Sigmoid colon (tissue), 7 donors: ENCODE results near the gene MCM9. TPM values are rescaled to one million over a fixed set of nuclear protein-coding genes. Genes with fewer than 3 reads are reported as not detected.

Experiments
- DNase-seq: peaks from one replicate; pipeline ENCODE4 v3.0.0-alpha.2; 2019
- H3K27ac ChIP-seq, 4 donors: fragments of 200-600 bp; sonication (generic); one replicate each; pipeline ENCODE4 v1.5.1; 2016 to 2019; ENCODE audit warnings: mild to moderate bottlenecking in 1 of 4
- H3K27me3 ChIP-seq, 3 donors: fragments of 200-600 bp; sonication (generic); one replicate each; pipeline ENCODE4 v1.5.1; 2019; ENCODE audit warnings: mild to moderate bottlenecking in 1 of 3
- H3K36me3 ChIP-seq, 4 donors: fragments of 200-600 bp; sonication (generic); one replicate each; pipeline ENCODE4 v1.5.1; 2016 to 2019
- H3K4me1 ChIP-seq, 4 donors: fragments of 200-600 bp; sonication (generic); one replicate each; pipeline ENCODE4 v1.5.1; 2017 to 2019
- H3K4me3 ChIP-seq, 4 donors: fragments of 200-600 bp; sonication (generic); one replicate each; pipeline ENCODE4 v1.5.1; 2017 to 2019; ENCODE audit warnings: mild to moderate bottlenecking in 2 of 4, moderate library complexity in 1 of 4
- H3K9me3 ChIP-seq, 4 donors: fragments of 200-600 bp in 3 of 4; sonication (generic) in 3 of 4; one replicate each; pipeline versions ENCODE4 v1.5.1 to v1.6.1; 2013 to 2019
- EP300 ChIP-seq, 4 donors: sonication (generic); formaldehyde crosslinking; IDR thresholded peaks; one replicate each; pipeline ENCODE4 v1.6.1; 2017; ENCODE audit warnings: antibody characterized with exemption in 4 of 4
- POLR2A ChIP-seq, 2 donors: fragments of 450-650 bp; IDR thresholded peaks; one replicate each; pipeline ENCODE4 v1.6.1; 2016; ENCODE audit warnings: antibody characterized with exemption in 2 of 2, mild to moderate bottlenecking in 2 of 2, moderate library complexity in 2 of 2
- POLR2AphosphoS5 ChIP-seq, 4 donors: sonication (generic); formaldehyde crosslinking; IDR thresholded peaks; one replicate each; pipeline ENCODE4 v1.6.1; 2017; ENCODE audit warnings: antibody characterized with exemption in 4 of 4
- WGBS, 2 donors: extraction: QIAGEN DNeasy Blood & Tissue Kit; methylation state at CpG; one replicate each; pipeline ENCODE4 v1.1.7; 2013; 5-methylcytosine and 5-hydroxymethylcytosine counted together
- intact Hi-C: fragments of 100-400 bp; cut with DNase I; formaldehyde crosslinking; loops from one replicate; pipeline ENCODE4 v1.15.1; 2023
- polyA plus RNA-seq, 3 donors: library from polyadenylated mRNA; stranded (reverse); fragments of 200-250 nt; gene quantifications; one replicate each; pipeline ENCODE4 v1.2.3, GENCODE V29; 2013
- total RNA-seq, 4 donors: library from RNA; depleted of rRNA; stranded (reverse); fragments of >200 nt; gene quantifications; one replicate each; pipeline ENCODE4 v1.1.0, GENCODE V29; 2016
- TF ChIP-seq, protein P1 (sequence below), 4 experiments: fragments of 450-650 bp in 3 of 4; fragments of 200-600 bp in 1 of 4; IDR thresholded peaks; one replicate each; pipeline ENCODE4 v1.5.1; 2016 to 2019; ENCODE audit warnings: antibody characterized with exemption in 4 of 4, mild to moderate bottlenecking in 3 of 4, moderate library complexity in 2 of 4
- donor health status: healthy with polysubstance abuse.
- donor health status: Bipolar disorder and iron deficiency.
- donor health status: healthy.

MCM9 gene
- total and polyA plus RNA-seq, 7 donors: 1.8 to 16.1 (median 10.2) TPM

GRCh38 chr6:118893064-118893806 lies 41.7 kb downstream of the MCM9 start:
- no peak for DNase-seq
- H3K4me3 ChIP-seq: peak overlapping the region; percentile 54 to 96 (median 70)
- H3K27ac ChIP-seq: peak overlapping the region; percentile 93 to 98 (median 96)
- H3K36me3 ChIP-seq: no peaks in the 10 kb centered on the region
- no peaks in the 10 kb centered on the region for H3K27me3 ChIP-seq
- TF ChIP-seq POLR2AphosphoS5 (IDR thresholded peaks at IDR 0.05): peak in 1 of 4 donors; percentile 17
- no peak for TF ChIP-seq EP300 (IDR thresholded peaks at IDR 0.05)
- peaks cover 0 to 38% (median 17%) of the 10 kb centered on the region in 4 donors for H3K4me1 ChIP-seq
- 0% methylated on average over 18 of the region's 18 CpGs for WGBS, 2 donors
- intact Hi-C loops: loop anchor here (5.0 to 10.0 kb wide), 3 partner anchors 241 to 1218 kb away; partner anchors contain the start of genes CEP85L, MAN1A1 and NUS1
- no peaks in the 10 kb centered on the region for H3K9me3 ChIP-seq

GRCh38 chr6:118892355-118892991 lies 42.5 kb downstream of the MCM9 start:
- peak overlapping the region; percentile 93 to 98 (median 96) for H3K27ac ChIP-seq
- peaks cover 0 to 38% (median 17%) of the 10 kb centered on the region in 4 donors for H3K4me1 ChIP-seq
- no peaks in the 10 kb centered on the region for H3K27me3 ChIP-seq
- DNase-seq: no peak
- WGBS, 2 donors: 6 to 17% methylated on average over 6 of the region's 6 CpGs
- H3K4me3 ChIP-seq: peak overlapping the region; percentile 54 to 96 (median 70)
- no peaks in the 10 kb centered on the region for H3K36me3 ChIP-seq
- TF ChIP-seq POLR2A (IDR thresholded peaks at IDR 0.05): no peak
- no peak for TF ChIP-seq POLR2AphosphoS5 (IDR thresholded peaks at IDR 0.05)
- no peak for TF ChIP-seq EP300 (IDR thresholded peaks at IDR 0.05)
- TF ChIP-seq, protein P1, sequence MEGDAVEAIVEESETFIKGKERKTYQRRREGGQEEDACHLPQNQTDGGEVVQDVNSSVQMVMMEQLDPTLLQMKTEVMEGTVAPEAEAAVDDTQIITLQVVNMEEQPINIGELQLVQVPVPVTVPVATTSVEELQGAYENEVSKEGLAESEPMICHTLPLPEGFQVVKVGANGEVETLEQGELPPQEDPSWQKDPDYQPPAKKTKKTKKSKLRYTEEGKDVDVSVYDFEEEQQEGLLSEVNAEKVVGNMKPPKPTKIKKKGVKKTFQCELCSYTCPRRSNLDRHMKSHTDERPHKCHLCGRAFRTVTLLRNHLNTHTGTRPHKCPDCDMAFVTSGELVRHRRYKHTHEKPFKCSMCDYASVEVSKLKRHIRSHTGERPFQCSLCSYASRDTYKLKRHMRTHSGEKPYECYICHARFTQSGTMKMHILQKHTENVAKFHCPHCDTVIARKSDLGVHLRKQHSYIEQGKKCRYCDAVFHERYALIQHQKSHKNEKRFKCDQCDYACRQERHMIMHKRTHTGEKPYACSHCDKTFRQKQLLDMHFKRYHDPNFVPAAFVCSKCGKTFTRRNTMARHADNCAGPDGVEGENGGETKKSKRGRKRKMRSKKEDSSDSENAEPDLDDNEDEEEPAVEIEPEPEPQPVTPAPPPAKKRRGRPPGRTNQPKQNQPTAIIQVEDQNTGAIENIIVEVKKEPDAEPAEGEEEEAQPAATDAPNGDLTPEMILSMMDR (IDR thresholded peaks at IDR 0.05): no peak
- intact Hi-C loops: loop anchor here (5.0 to 10.0 kb wide), 3 partner anchors 240 to 1218 kb away; partner anchors contain the start of genes CEP85L, MAN1A1 and NUS1
- H3K9me3 ChIP-seq: no peaks in the 10 kb centered on the region

- Histone ChIP-seq H3K9me3 (no peaks in the 10 kb centered on the region), H3K4me1 (peaks cover 0 to 29% (median 15%) of the 10 kb centered on the region in 4 donors), H3K4me3 (no peak overlapping the region), H3K36me3 (no peaks in the 10 kb centered on the region), H3K27me3 (no peaks in the 10 kb centered on the region), H3K27ac (no peak overlapping the region)
- intact Hi-C loops: loop anchor here (5.0 to 10.0 kb wide), 3 partner anchors 239 to 1216 kb away; partner anchors contain the start of genes CEP85L, MAN1A1 and NUS1
- TF ChIP-seq, protein P1 (IDR thresholded peaks at IDR 0.05): no peak
- TF ChIP-seq POLR2AphosphoS5 (IDR thresholded peaks at IDR 0.05) (no peak), POLR2A (IDR thresholded peaks at IDR 0.05) (no peak), EP300 (IDR thresholded peaks at IDR 0.05) (no peak)
- WGBS, 2 donors: 76 to 92% methylated on average over 5 of the region's 5 CpGs
- no peak for DNase-seq
These were observed 43.8 kb downstream of the MCM9 start for GRCh38 chr6:118890997-118891790.

DNA sequence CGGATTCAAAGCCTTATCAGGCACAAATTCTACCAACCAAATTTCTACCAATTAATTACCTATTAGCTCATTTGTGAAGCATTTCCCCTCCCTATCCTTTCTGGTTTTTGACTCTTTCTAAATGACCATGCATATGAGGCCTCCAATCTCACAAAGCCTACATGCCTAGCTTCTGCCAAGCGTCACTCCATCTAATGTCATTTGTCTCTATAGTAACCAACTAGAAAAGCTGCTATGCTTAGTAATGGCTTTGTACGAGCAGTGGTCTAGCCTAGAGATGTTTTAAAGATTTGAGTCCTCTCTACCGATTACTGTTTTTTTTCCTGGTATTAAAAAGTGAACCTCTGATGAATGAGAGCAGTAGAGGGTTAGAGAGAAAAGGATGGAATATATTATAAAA lies 45.8 kb downstream of the MCM9 start:
- TF ChIP-seq POLR2A (IDR thresholded peaks at IDR 0.05) (no peak), EP300 (IDR thresholded peaks at IDR 0.05) (no peak), POLR2AphosphoS5 (IDR thresholded peaks at IDR 0.05) (no peak)
- TF ChIP-seq, protein P1 (IDR thresholded peaks at IDR 0.05): no peak
- no peaks in the 10 kb centered on the region for H3K36me3 ChIP-seq
- H3K27ac ChIP-seq: no peak overlapping the region
- H3K4me3 ChIP-seq: no peak overlapping the region
- no peaks in the 10 kb centered on the region for H3K9me3 ChIP-seq
- DNase-seq: no peak
- intact Hi-C loops: no loop called here
- no peaks in the 10 kb centered on the region for H3K27me3 ChIP-seq
- WGBS, 2 donors: 93 to 94% methylated on average over 4 of the region's 4 CpGs
- H3K4me1 ChIP-seq: peaks cover 0 to 18% (median 10%) of the 10 kb centered on the region in 4 donors
